WTC11 (cell line): Measurements from ENCODE around the gene CIB2. TPM values are rescaled to one million over a fixed set of nuclear protein-coding genes. Genes with fewer than 3 reads are reported as not detected.

ENCODE experiments used
- ATAC-seq: fragments of 200-7000 bp; cut with Tn5 transposase; 2 replicates; pipeline ENCODE4 v1.10.0; 2021; ENCODE audit warnings: mild to moderate bottlenecking, moderate library complexity
- CTCF ChIA-PET: fragments of 300-600 bp; sonication (Branson Sonifier 250); formaldehyde crosslinking; loops from one replicate; lab custom pipeline; 2021; ENCODE audit warnings: antibody characterized with exemption; lab: Charles Lee
- POLR2A ChIA-PET: fragments of 350-600 bp; sonication (Branson Sonifier 250); formaldehyde crosslinking; loops from one replicate; lab custom pipeline; 2021; ENCODE audit warnings: antibody characterized with exemption; lab: Charles Lee
- DNase-seq: peaks from one replicate; pipeline ENCODE4 v3.0.0; 2021; ENCODE audit warnings: low spot score
- H3K27ac Mint-ChIP-seq: 2 replicates; pipeline ENCODE4 v1.8.0; 2021; ENCODE audit warnings: mixed read lengths
- H3K27me3 Mint-ChIP-seq: 2 replicates; pipeline ENCODE4 v1.8.0; 2021; ENCODE audit warnings: low read depth, mild to moderate bottlenecking, moderate library complexity, mixed read lengths
- H3K36me3 Mint-ChIP-seq: 2 replicates; pipeline ENCODE4 v1.8.0; 2021; ENCODE audit warnings: mixed read lengths
- H3K4me1 Mint-ChIP-seq: 2 replicates; pipeline ENCODE4 v1.8.0; 2022; ENCODE audit warnings: mixed read lengths
- H3K4me3 Mint-ChIP-seq: 2 replicates; pipeline ENCODE4 v1.8.0; 2021; ENCODE audit warnings: mild to moderate bottlenecking, moderate library complexity, mixed read lengths
- H3K9me3 Mint-ChIP-seq: 2 replicates; pipeline ENCODE4 v1.8.0; 2021; ENCODE audit warnings: mixed read lengths
- AFF4 ChIP-seq: sonication (generic); formaldehyde crosslinking; IDR thresholded peaks from 2 replicates; pipeline ENCODE4 v1.8.1; 2023; ENCODE audit warnings: mild to moderate bottlenecking, missing genetic modification reagents, borderline replicate concordance
- E2F1 ChIP-seq: sonication (generic); formaldehyde crosslinking; IDR thresholded peaks from 2 replicates; pipeline ENCODE4 v1.8.0; 2022; ENCODE audit warnings: mild to moderate bottlenecking, missing genetic modification reagents
- E2F5 ChIP-seq: sonication (generic); formaldehyde crosslinking; IDR thresholded peaks from 2 replicates; pipeline ENCODE4 v1.8.1; 2022; ENCODE audit warnings: mild to moderate bottlenecking, moderate library complexity, missing genetic modification reagents
- ELF4 ChIP-seq: sonication (generic); formaldehyde crosslinking; IDR thresholded peaks from 2 replicates; pipeline ENCODE4 v1.8.1; 2022; ENCODE audit warnings: low read depth, mild to moderate bottlenecking, moderate library complexity, missing genetic modification reagents
- EMX1 ChIP-seq: fragments of 250-450 bp; sonication (Bioruptor Pico); IDR thresholded peaks from 2 replicates; pipeline ENCODE4 v1.8.0; 2021; ENCODE audit warnings: mild to moderate bottlenecking
- FOXK1 ChIP-seq: sonication (generic); formaldehyde crosslinking; IDR thresholded peaks from 2 replicates; pipeline ENCODE4 v1.8.0; 2022; ENCODE audit warnings: mild to moderate bottlenecking, moderate library complexity, missing genetic modification reagents
- HMGA2 ChIP-seq: fragments of 250-450 bp; sonication (Bioruptor Pico); IDR thresholded peaks from 2 replicates; pipeline ENCODE4 v1.4.0; 2021; ENCODE audit warnings: mild to moderate bottlenecking, moderate library complexity
- RELA ChIP-seq: sonication (generic); formaldehyde crosslinking; IDR thresholded peaks from 2 replicates; pipeline ENCODE4 v1.8.1; 2022; ENCODE audit warnings: missing genetic modification reagents, mild to moderate bottlenecking, borderline replicate concordance
- SMAD3 ChIP-seq: sonication (generic); formaldehyde crosslinking; IDR thresholded peaks from 2 replicates; pipeline ENCODE4 v1.8.0; 2022; ENCODE audit warnings: missing genetic modification reagents, mild to moderate bottlenecking, borderline replicate concordance
- SOX15 ChIP-seq: fragments of 250-450 bp; sonication (Bioruptor Pico); IDR thresholded peaks from 2 replicates; pipeline ENCODE4 v1.9.0; 2021; ENCODE audit warnings: mild to moderate bottlenecking
- STAT6 ChIP-seq: sonication (generic); formaldehyde crosslinking; conservative IDR thresholded peaks from 2 replicates; pipeline ENCODE4 v1.8.1; 2023; ENCODE audit warnings: mild to moderate bottlenecking, low read depth, missing genetic modification reagents, moderate library complexity
- TCF7 ChIP-seq: sonication (generic); formaldehyde crosslinking; IDR thresholded peaks from 2 replicates; pipeline ENCODE4 v1.8.0; 2022; ENCODE audit warnings: mild to moderate bottlenecking, low read depth, missing genetic modification reagents, moderate library complexity
- TP53 ChIP-seq: sonication (generic); formaldehyde crosslinking; IDR thresholded peaks from 2 replicates; pipeline ENCODE4 v1.8.1; 2023; ENCODE audit warnings: mild to moderate bottlenecking, missing genetic modification reagents
- ZNF425 ChIP-seq: fragments of 250-450 bp; sonication (Bioruptor Pico); conservative IDR thresholded peaks from 2 replicates; pipeline ENCODE4 v1.9.0; 2021; ENCODE audit warnings: mild to moderate bottlenecking
- total RNA-seq: library from RNA; stranded (reverse); gene quantifications from 3 replicates; pipeline ENCODE4 v1.2.3, GENCODE V29; 2021

The CIB2 gene
- total RNA-seq, 1 experiment from 2014 or later: 45.2 TPM

- CTCF ChIA-PET: interaction anchor here (0.5 to 5.0 kb wide), 3 partner anchors 16 to 85 kb away, joined by 3 to 15 read pairs (median 3); no protein-coding TSS in a partner anchor
- TF ChIP-seq STAT6 (CRISPR knock-in tag): no peak
- no peak for TF ChIP-seq FOXK1 (CRISPR knock-in tag)
- TF ChIP-seq SOX15: no peak
- TF ChIP-seq ZNF425 (CRISPR knock-in tag): no peak
- TF ChIP-seq SMAD3 (CRISPR knock-in tag): no peak
- TF ChIP-seq RELA (CRISPR knock-in tag): no peak
- TF ChIP-seq ELF4: no peak
- TF ChIP-seq TP53 (CRISPR knock-in tag): no peak
- TF ChIP-seq E2F1 (CRISPR knock-in tag): no peak
- H3K9me3 Mint-ChIP-seq: no peaks in the 10 kb centered on the region
- DNase-seq: no peak
- POLR2A ChIA-PET: no interaction called here
- no peak; the same call in 1 of the 2 replicates for ATAC-seq
- no peaks in the 10 kb centered on the region for H3K4me1 Mint-ChIP-seq
- H3K36me3 Mint-ChIP-seq: no peaks in the 10 kb centered on the region
- H3K4me3 Mint-ChIP-seq: no peak within 1 kb of the TSS
- H3K27me3 Mint-ChIP-seq: peaks cover 41% of the 10 kb centered on the region
- no peak within 1 kb of the TSS for H3K27ac Mint-ChIP-seq
Measured at GRCh38 chr15:78092261-78093041, 38.8 kb downstream of the CIB2 start, which contains the start of gene SH2D7. SH2D7 (plus strand) TSS chr15:78092561; CDS start chr15:78092585, 24 bp downstream.

GRCh38 chr15:78090422-78091063 is 40.7 kb downstream of the CIB2 start:
- H3K4me3 Mint-ChIP-seq: no peak overlapping the region
- TF ChIP-seq AFF4 (no peak), TCF7 (CRISPR knock-in tag) (no peak), E2F5 (CRISPR knock-in tag) (no peak), EMX1 (no peak), HMGA2 (no peak)
- H3K9me3 Mint-ChIP-seq: no peaks in the 10 kb centered on the region
- no peak overlapping the region for H3K27ac Mint-ChIP-seq
- DNase-seq (no peak), ATAC-seq (no peak)
- H3K4me1 Mint-ChIP-seq: no peaks in the 10 kb centered on the region
- H3K36me3 Mint-ChIP-seq: no peaks in the 10 kb centered on the region
- POLR2A ChIA-PET: no interaction called here
- CTCF ChIA-PET: interaction anchor here (0.8 to 5.0 kb wide), 4 partner anchors 18 to 190 kb away, joined by 3 to 15 read pairs (median 4); no protein-coding TSS in a partner anchor
- H3K27me3 Mint-ChIP-seq: peaks cover 41% of the 10 kb centered on the region
